DMS 273 (cell line): ENCODE data around the gene NDFIP1.
"Not testable (repeated sequence)": the region's sequence is repeated elsewhere in the genome, so short reads cannot be mapped to it uniquely, and the experiment has no call there.

Experiments
- DNase-seq: peaks from one replicate; lab custom pipeline; 2025; ENCODE audit not compliant: unreplicated experiment; lab: John Stamatoyannopoulos, UW

The NDFIP1 gene

GRCh38 chr5:142108432-142109330 is at the start of gene NDFIP1:
NDFIP1 (plus strand) TSS chr5:142108779; CDS start chr5:142108975, 196 bp downstream.
- DNase-seq, result peak; percentile 92

- peak; percentile 69 for DNase-seq
These were observed 49.2 kb upstream of the NDFIP1 start for GRCh38 chr5:142059304-142059940.

- no peak for DNase-seq
These were observed 45.2 kb upstream of the NDFIP1 start for GRCh38 chr5:142063376-142063775.

- peak; percentile 92 for DNase-seq
These were observed 44.7 kb upstream of the NDFIP1 start for GRCh38 chr5:142063878-142064331.

GRCh38 chr5:142065273-142065672 is 43.3 kb upstream of the NDFIP1 start:
- DNase-seq, result peak; percentile 92

- no peak for DNase-seq
These were observed 38.8 kb upstream of the NDFIP1 start for GRCh38 chr5:142069606-142070399.

GRCh38 chr5:142070734-142071133 is 37.8 kb upstream of the NDFIP1 start:
- no peak for DNase-seq

- no peak for DNase-seq
These were observed 36.1 kb upstream of the NDFIP1 start for GRCh38 chr5:142072488-142072887.

GRCh38 chr5:142073362-142073988 is 35.1 kb upstream of the NDFIP1 start:
- no peak for DNase-seq

GRCh38 chr5:142074006-142074405 is 34.6 kb upstream of the NDFIP1 start:
- no peak for DNase-seq

GRCh38 chr5:142078221-142078620 is 30.4 kb upstream of the NDFIP1 start:
- DNase-seq, result peak; percentile 88

- no peak for DNase-seq
These were observed 29.9 kb upstream of the NDFIP1 start for GRCh38 chr5:142078706-142079105.

- DNase-seq, result no peak
These were observed 29.3 kb upstream of the NDFIP1 start for GRCh38 chr5:142079306-142079721.

GRCh38 chr5:142080248-142080647 is 28.3 kb upstream of the NDFIP1 start:
- no peak for DNase-seq

GRCh38 chr5:142082182-142082781 is 26.3 kb upstream of the NDFIP1 start:
- DNase-seq, result no peak

GRCh38 chr5:142086229-142086628 is 22.4 kb upstream of the NDFIP1 start:
- DNase-seq, result no peak

GRCh38 chr5:142086679-142087078 is 21.9 kb upstream of the NDFIP1 start:
- DNase-seq, result no peak

- DNase-seq, result no peak
These were observed 20.5 kb upstream of the NDFIP1 start for GRCh38 chr5:142087920-142088679.

GRCh38 chr5:142088855-142089479 is 19.6 kb upstream of the NDFIP1 start:
- not testable (repeated sequence) for DNase-seq
